ENCODE results near the gene NR2F2.

Gene NR2F2

DNA sequence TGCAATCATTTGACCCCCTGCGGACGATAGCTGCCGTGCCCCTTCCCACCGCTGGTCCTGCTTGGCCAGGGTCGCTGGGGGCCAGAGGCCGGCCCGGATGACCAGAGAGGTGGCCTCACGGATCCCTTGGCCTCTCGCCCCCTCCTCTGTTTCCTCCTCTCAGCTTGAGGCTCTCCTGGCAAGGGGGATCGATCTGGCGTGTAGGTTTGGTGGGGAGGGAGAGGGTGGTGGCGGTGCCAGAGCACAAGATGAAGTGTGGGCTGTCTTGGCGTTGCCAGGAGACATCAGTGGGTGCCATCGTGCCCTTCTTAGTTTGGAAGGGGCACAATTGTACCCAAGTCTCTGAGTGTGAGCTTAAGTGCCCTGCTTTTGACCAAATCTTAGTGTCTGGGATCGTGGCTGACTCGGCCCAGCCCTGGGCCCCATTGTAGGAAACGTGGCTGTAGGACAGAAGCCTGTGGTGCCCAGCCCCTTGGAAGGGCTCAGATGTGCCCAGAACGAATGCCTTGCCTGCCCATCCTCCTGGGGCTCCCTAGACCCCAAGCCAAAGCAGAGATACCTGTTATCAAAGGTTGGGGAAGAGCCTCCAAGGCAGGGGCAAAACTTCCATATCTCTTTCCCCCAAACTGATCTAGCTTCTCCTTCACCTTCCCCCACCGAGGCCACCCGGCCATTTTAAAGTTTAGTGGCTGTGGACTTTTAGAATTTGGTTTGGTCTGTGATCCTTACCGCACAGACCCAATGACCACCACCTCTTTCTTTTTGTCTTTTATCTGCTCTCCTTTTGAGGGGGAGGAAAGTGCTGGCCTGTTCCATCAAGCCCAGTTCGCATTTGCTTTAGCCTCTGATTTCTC is 14.4 kb downstream of the NR2F2 start:
- TF ChIP-seq, protein P1, sequence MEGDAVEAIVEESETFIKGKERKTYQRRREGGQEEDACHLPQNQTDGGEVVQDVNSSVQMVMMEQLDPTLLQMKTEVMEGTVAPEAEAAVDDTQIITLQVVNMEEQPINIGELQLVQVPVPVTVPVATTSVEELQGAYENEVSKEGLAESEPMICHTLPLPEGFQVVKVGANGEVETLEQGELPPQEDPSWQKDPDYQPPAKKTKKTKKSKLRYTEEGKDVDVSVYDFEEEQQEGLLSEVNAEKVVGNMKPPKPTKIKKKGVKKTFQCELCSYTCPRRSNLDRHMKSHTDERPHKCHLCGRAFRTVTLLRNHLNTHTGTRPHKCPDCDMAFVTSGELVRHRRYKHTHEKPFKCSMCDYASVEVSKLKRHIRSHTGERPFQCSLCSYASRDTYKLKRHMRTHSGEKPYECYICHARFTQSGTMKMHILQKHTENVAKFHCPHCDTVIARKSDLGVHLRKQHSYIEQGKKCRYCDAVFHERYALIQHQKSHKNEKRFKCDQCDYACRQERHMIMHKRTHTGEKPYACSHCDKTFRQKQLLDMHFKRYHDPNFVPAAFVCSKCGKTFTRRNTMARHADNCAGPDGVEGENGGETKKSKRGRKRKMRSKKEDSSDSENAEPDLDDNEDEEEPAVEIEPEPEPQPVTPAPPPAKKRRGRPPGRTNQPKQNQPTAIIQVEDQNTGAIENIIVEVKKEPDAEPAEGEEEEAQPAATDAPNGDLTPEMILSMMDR (IDR thresholded peaks at IDR 0.05; ENCODE audit: borderline replicate concordance, insufficient read depth, low read depth, low read length): no peak
- no peak overlapping the region for H3K4me3 ChIP-seq (ENCODE audit: low read depth, low read length)

- no peak overlapping the region for H3K4me3 ChIP-seq (ENCODE audit: low read depth, low read length)
- TF ChIP-seq, protein P1 (IDR thresholded peaks at IDR 0.05; ENCODE audit: borderline replicate concordance, insufficient read depth, low read depth, low read length): peak; percentile 41
These were observed 15.3 kb downstream of the NR2F2 start for GRCh38 chr15:96345560-96346399.

DNA sequence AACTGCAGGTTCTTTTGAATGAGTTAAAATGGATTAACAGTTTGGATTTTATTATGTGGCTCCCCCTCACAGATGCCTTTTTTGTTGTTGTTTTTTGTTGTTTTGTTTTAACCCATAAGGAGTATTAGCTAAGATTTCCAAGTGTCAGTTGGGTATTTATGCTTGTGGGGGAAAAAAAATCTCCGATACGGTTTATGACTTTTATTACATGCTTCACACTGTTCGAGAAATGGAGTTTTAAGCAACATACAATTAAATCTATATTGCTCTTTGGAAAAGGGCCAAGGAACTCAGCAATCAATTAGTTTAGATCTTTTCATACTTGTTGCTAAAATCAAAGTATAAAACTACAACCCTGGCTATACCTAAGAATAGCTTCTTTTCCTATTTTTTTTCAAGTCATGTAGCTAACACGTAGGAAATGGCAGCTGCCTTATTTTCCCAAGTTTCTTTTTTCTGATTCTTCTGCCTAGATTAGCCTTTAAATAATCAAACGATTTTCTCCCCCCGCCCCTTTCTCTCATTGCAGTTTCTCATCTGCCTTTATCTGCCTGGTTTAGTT is 16.0 kb downstream of the NR2F2 start:
- TF ChIP-seq, protein P1 (IDR thresholded peaks at IDR 0.05; ENCODE audit: borderline replicate concordance, insufficient read depth, low read depth, low read length): no peak
- no peak overlapping the region for H3K4me3 ChIP-seq (ENCODE audit: low read depth, low read length)

DNA sequence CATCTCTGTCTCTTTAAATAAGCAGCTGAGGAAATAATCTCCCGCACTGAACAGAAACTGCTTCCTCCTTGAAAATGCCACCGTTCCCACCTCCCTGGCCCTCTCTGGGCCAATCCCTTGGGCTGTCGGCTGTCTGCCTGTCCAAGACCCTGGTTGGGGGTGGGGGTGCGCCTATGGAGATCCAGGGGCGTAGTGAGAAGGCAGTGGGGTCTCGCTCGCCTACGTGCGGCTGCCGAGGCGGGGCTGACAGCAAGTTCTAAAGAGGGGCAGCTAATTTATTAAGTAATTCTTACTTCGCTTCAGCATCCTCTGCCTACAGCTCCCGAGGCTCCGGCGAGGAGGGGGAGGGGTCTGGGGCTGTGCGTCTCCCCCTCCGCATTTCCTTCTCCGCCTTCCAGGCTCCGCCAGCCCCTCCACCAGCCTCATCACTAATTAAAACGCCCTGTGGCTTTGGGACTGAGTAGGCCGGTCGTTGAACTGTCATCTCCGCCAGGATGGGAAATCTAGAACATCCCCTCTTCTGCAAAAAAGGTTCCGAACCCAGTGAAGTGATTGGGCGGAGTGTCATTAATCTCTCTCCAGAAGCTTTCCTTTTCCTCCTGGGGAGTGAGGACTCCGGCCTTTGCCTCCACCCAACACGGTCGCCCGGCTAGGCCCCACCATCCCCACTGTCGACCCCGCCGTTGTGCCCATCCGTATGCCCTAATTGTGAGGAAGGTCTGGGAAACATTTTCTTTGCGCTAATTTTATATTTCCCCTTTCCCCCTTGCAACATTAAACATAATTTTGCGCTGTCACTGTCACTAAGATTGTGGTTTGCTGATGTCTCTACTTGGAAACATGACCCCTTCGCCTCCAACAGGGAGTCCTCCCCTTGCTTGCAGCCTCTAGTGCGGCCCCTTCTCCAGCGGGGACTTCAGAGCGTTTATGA is 16.9 kb downstream of the NR2F2 start:
- H3K4me3 ChIP-seq (ENCODE audit: low read depth, low read length): no peak overlapping the region
- TF ChIP-seq, protein P1 (IDR thresholded peaks at IDR 0.05; ENCODE audit: borderline replicate concordance, insufficient read depth, low read depth, low read length): no peak

- no peak overlapping the region for H3K4me3 ChIP-seq (ENCODE audit: low read depth, low read length)
These were observed 17.9 kb downstream of the NR2F2 start for GRCh38 chr15:96348112-96349027.

More at GRCh38 chr15:96348112-96349027, 17.9 kb downstream of the NR2F2 start:
- TF ChIP-seq, protein P1 (IDR thresholded peaks at IDR 0.05; ENCODE audit: borderline replicate concordance, insufficient read depth, low read depth, low read length): no peak
